ENCODE results near the gene MIA2. TPM values are rescaled to one million over a fixed set of nuclear protein-coding genes. Genes with fewer than 3 reads are reported as not detected.
"Not testable (repeated sequence)": the region's sequence is repeated elsewhere in the genome, so short reads cannot be mapped to it uniquely, and the experiment has no call there.

Gene MIA2
- total RNA-seq, 1 experiment from 2014 or later, result 11.1 TPM

DNA sequence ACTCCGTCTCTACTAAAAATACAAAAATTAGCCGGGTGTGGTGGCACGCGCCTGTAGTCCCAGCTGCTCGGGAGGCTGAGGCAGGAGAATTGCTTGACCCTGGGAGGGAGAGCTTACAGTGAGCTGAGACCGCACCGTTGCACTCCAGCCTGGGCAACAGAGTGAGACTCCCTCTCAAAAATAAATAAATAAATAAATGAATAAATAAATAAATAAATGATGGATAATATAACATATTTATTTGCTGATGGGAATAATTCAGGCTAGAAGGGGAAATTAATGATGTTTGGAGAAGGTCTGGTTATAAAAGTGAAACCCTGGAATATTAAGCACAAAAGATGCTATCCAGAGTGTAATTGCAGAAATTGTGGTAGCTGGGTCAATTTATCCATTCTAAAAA lies 107.4 kb downstream of the MIA2 start:
- not testable (repeated sequence) for DNase-seq (ENCODE audit: low read depth)

DNA sequence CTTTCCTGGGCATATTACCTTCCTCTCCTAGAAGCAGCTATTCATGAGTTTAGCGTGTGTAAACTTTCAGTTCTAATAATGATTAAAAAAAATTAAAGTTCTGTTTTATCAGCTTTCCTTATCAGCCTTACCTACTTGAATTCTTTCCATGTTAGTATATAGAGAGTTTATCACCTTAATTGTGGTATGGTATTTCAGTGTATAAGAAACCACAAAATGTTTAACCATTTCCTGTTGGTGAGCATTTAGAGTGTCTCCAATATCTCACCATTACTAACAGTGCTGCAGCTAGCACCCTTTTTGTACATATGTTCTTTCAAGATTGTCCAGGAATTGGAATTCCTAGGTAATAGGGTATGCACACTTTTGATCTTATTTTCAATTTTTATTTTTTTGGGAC lies 109.1 kb downstream of the MIA2 start:
- no peak for DNase-seq (ENCODE audit: low read depth)

DNA sequence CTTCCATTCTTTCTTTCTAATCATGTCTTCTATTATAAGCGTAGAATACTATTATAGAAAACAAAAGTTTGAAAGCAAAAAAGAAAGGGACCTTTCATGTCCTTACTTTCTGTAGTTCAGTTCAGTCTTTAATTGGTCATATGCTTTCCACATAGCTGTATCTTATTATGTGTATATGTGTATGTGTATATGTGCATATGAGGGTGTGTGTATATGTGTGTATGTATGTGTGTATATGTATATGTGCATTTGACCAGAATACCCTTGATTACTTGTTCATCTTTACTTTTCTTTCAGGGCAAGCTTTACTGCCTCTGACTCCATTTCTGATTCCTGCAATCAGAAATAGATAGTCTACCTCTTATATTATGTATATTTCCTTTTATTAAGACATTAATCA lies 109.9 kb downstream of the MIA2 start:
- no peak for DNase-seq (ENCODE audit: low read depth)

DNA sequence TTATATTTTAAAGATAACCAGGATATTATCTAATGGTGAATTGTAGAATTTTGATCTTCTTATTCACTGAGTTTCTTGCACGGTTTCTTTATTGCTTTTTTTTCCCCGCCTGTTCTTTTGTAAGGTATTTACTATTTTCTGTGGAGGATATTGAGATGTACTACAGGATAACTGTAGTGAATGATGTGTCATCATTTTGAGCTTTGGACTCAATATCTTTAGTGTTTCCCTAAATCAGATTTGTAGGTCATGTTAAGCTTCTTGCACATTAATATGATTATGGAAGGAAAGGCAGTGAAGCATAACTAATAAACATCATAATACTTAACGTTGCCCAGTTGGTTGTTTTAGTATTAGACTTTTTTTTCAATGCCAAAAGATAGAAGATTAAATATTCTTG lies 117.2 kb downstream of the MIA2 start:
- DNase-seq (ENCODE audit: low read depth), result no peak

DNA sequence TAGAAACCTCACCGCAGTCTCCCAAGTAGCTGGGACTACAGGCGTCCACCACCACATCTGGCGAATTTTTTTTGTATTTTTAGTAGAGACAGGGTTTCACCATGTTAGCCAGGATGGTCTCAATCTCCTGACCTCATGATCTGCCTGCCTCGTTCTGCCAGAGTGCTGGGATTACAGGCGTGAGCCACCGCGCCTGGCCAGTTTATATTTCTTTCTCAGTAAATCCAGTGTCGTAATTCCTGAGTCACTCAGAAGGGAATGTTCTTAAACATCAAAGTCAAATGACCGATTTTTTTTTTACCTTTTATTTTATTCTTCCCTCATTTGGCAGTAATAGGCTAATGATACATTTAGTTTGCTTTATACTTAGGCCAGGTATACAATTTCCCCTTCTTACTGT lies 118.0 kb downstream of the MIA2 start:
- no peak for DNase-seq (ENCODE audit: low read depth)

DNA sequence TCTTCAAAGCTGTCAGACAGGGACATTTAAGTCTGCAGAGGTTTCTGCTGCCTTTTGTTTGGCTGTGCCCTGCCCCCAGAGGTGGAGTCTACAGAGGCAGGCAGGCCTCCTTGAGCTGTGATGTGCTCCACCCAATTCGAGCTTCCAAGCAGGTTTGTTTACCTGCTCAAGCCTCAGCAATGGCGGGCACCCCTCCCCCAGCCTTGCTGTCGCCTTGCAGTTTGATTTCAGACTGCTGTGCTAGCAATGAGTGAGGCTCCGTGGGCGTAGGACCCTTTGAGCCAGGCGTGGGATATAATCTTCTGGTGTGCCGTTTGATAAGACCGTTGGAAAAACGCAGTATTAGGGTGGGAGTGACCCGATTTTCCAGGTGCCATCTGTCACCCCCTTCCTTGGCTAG lies 125.4 kb downstream of the MIA2 start:
- not testable (repeated sequence) for DNase-seq (ENCODE audit: low read depth)

DNA sequence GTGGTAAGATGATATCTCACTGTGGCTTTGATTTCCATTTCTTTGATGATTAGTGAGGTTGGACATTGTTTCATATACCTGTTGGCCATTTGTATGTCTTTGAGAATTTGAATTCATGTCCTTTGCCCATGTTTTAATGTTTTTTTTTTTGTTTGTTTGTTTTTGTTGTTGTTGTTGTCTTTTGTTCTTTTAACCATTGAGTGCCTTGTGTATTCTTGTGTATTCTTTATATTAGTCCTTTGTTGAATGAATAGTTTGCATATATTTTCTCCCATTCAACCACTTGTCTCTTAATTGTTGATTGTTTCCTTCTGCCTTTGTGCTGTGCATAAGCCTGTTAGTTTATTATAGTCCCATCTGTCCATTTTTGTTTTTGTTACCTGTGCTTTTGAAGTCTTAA lies 126.6 kb downstream of the MIA2 start:
- DNase-seq (ENCODE audit: low read depth), result no peak

DNA sequence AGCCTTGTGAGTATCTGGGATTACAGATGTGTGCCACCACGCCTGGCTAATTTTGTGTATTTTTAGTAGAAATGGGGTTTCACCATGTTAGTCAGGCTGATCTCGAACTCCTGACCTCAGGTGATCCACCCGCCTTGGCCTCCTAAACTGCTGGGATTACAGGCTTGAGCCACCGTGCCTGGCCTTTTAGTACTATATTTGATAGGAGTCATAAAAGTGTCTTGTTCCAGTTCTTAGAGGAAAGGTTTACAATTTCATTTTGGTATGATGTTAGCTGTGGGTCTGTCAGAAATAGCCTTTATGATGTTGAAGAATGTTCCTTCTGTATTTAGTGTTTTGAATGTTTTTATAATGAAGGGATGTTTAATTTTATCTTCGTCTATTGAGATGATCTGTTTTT lies 127.8 kb downstream of the MIA2 start:
- DNase-seq (ENCODE audit: low read depth), result not testable (repeated sequence)

DNA sequence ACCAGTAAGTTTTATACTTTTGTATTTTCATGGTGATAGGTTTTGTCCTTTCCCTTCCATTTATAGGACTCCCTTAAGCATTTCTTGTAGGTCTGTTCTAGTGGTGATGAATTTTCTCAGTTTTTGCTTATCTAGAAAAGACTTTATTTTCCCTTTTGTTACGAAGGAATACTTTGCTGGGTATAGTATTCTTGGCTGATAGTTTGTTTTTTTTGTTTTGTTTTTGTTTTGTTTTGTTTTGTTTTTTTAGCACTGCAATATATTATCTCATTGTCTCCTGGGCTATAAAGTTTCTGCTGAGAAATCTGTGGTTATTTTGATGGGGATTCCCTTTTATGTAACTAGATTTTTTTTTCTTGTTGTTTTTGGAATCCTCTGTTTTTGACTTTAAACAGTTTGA lies 130.8 kb downstream of the MIA2 start:
- DNase-seq (ENCODE audit: low read depth), result no peak

DNA sequence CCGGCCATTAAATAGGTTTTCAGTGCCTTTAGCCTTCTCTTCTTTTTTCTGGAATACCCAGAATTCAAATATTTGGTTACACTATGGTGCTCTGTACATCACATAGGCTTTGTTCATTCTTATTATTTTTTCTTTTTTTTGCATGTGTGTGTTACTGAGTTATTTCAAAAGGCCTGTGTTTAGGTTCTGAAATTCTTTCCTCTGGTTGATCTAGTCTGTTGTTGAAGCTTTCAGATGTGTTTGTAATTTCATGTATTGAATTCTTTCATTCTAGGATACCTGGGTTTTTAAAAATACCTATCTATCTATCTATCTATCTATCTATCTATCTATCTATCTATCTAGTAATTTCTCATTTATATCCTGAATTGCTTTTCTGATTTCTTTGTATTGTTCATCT lies 131.6 kb downstream of the MIA2 start:
- DNase-seq (ENCODE audit: low read depth), result no peak

DNA sequence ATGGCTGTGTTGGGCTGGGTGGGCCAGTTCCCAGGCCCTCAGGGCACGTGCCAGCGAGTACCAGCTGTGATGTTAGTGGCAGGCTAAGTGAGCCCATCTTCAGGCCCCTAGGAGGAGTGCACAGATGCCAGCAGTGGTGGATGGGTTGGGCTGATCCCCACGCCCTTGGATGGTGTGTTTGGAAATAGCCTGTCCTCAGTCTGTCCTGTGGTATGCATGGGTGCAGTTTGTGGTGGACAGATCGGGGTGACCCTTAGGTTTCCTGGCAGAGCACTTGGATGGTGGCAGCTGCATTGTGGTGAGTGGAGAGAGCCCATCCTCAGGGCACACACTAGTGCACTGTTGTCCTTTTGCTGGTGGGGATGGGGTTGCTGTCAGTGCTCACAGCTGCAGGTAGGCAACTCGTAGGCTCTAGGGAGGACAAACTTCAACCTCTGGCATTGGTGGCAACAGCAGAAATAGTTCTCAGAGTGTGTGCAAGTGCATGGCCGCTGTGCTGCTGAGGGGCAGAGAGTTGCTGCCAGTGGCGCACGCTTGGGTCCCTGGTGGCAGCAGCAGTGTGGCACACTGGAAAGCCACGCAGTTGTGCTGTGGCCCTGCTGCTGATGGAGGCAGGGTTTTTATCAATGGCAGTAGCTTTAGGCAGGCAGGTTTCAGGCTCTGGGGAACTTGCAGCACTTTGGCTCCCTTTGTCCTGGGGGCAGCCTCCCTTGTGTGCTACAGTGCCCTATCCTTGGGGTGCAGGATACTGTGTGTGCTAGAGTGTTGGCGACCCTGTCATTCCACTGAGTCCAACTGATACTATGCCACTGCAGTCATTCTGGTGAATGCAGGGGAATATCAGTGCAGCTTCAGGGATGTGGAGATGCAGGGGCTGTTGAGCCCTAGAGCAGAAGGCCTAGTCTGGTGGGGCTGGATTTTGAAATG lies 133.0 kb downstream of the MIA2 start:
- DNase-seq (ENCODE audit: low read depth), result peak; percentile 25

DNA sequence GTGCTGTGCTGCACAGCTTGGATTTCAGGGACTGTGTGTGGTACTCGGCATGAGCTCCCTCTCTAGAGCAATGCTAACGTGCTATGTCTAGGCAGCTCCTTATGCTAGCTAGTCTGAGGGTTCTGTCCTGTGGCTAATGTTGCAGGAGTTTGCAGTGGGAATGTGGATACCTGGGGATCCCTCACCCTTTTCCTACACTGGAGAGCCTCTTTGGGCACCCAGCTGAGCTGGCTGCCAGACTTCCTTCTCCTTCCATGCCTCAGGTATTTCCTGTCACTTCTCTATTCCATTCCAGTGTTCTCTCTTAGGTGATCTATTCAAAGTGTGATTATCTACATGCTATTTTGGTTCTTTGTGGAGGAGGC lies 133.7 kb downstream of the MIA2 start:
- no peak for DNase-seq (ENCODE audit: low read depth)

DNA sequence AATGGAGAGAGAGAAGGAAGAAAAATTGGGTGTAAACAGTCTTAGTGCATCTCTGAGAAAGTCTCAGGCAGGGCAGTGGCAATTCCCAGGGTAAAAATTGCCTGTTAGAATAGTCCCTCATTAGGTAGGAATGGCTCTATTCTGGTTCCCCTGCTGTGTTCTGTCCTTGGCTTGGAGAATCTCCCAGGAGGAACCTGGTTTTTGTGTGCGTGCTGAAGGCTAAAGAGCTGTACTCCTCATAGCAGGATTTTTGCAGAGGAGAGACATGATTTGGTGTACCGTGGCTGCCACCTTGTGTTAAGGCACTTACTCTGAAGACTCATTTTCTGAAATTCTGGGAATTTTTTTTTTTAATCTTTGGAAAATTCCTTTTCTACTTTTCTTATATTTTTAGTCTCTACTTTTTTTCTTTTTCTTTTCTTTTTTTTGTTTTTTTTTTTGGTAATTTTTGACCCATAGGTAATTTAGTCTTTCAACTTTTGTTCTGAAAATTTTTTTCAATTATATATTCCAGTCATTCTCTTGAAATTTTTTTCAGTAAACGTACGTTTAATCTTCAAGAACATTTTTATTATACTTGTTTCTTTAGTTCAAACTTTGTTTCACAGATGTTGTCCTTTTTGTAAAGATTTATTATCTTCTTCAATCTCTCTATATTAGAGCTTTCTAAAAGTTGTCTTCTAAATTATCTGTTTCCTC lies 134.7 kb downstream of the MIA2 start:
- DNase-seq (ENCODE audit: low read depth), result peak; percentile 74

DNA sequence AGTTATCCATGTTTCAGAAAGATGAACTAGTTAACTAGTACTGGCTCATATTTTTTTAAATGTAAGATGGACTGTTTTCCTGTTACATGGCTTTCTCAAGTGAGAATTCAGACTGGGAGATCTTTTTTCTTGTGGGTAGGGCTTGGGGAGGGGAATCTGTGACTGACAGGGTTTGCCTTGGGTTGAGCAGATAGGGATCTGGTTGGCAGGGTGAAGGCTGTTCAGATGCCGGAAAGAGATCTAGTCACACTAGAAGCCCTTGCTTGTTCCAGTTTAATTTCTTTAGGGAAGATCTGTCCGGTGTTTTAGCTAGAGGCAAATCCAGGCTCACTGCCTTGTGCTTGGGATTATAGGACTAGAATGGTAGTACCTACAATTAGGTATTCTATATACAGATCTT lies 135.3 kb downstream of the MIA2 start:
- no peak for DNase-seq (ENCODE audit: low read depth)

DNA sequence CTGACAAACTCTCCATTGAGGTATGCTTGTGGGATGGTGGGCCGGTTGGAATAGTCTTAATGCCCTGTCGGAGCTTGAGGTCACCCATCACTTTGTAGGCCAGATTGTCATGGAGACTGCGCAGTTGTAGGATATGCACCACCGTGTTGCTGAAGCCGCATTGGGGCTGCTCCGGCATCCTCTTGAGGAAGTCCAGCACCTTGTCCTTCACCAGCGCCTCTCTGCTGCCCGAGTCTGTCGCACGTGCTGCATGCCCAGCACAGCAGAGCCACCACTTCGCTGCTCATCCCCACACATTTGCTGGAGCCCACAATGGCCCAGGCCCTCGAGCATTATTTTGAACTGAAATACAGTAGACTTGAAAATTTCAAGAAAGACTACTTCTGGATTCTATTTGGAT lies 136.7 kb downstream of the MIA2 start:
- no peak for DNase-seq (ENCODE audit: low read depth)

DNA sequence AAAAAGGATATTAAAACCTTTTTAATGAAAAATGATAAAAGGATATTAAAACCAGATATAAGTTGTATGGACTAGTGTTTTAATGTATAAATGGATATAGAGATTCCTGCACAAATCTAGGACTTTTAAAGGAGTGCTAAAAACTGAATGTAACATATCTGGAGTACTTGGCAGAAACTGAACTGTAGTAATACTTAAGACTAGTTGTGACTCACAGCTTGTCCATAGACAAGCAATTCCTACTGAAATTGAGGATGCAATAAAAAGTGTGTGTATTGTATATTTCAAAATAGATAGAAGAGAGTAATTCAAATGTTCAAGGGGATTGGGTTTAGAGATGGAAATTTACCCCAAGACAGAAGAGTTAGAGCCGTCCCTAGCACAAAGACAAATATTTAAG lies 138.9 kb downstream of the MIA2 start:
- DNase-seq (ENCODE audit: low read depth), result no peak

DNA sequence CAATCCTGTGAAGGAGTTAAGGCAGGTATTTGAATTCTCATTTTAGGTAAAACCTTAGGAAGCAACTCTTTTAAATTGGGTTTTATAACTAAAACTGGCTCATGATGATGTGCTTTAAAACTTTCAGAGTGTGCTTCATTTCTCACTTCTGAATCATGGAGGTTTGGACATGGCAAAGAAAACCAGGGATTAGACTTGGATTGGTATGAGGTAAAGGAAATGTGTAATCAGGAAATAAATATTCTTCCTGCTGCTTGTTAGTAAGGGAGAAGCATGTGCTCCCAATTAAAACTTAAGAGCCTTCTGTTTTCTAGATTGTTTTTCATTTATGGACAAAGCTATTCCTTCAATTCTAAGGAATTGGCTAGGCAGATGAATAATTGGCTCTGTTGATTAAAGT lies 141.1 kb downstream of the MIA2 start:
- DNase-seq (ENCODE audit: low read depth), result peak; percentile 51

DNA sequence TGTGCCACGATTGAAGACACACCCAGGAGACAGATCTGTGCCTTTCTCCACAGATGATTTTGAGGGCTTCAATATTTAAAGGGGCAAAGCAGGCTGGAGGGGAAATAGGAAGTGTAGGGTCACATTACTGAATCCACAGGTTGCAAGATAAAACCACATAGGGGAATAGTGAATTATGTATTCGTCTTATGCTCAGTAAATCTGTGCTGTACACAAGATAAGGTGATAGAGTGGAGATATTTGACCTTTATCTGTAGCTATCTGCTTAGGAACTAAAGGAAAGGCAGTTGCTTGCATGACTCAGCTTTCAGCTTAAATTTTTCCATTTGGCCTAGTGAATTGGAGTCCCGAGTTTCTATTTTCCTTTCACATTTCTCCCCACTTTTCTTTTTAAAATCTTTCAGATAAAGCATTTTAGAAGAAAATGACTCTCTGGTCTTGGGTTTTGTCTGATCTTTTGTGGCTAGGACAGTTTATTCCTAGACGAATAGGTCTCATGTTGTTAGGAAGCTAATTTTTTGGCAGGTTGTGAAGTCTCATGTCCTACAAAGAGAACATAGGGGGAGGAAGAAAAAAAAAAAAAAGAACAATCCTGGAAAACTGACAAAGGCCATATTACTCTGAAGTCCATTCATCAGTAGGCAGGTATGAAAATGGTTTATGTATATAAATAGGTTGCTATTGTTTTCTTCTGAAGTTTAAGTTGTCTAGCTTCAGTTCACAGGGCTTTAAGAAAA lies 143.1 kb downstream of the MIA2 start:
- DNase-seq (ENCODE audit: low read depth), result peak; percentile 47

DNA sequence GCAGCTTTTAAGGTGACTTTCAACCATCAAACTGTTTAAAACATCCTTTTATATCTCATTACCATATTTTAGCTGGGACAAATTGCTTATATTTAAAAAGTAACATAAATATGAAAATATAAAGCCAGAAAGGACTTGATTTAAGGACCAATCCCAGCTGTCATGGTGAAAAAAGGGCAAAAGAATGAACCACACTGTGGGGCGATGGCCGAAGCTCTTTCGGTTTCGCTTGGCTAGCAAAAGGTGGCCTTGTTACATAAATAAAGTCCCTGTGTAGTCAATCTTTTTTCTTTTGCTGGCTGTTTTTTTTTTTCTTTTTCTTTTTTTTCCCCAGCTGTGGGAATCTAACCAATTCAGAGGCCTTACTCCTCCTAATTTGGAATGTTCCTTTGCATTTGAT lies 147.7 kb downstream of the MIA2 start:
- no peak for DNase-seq (ENCODE audit: low read depth)

DNA sequence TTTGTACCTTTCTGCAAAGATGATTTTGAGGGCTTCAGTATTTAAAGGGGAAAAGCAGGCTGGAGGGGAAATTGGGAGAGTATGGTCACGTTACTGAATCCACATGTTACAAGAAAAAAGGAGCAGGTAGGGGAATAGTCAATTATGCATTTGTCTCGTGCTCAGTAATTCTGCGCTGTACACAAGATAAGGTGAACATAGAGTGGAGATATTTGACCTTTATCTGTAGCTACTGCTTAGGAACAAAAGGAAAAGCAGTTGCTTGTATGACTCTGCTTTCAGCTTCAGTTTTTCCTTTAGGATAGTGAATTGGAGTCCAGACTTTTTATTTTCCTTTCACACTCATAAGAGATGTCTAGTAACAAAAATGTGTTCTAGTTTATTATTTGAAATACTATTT lies 148.7 kb downstream of the MIA2 start:
- no peak for DNase-seq (ENCODE audit: low read depth)

DNA sequence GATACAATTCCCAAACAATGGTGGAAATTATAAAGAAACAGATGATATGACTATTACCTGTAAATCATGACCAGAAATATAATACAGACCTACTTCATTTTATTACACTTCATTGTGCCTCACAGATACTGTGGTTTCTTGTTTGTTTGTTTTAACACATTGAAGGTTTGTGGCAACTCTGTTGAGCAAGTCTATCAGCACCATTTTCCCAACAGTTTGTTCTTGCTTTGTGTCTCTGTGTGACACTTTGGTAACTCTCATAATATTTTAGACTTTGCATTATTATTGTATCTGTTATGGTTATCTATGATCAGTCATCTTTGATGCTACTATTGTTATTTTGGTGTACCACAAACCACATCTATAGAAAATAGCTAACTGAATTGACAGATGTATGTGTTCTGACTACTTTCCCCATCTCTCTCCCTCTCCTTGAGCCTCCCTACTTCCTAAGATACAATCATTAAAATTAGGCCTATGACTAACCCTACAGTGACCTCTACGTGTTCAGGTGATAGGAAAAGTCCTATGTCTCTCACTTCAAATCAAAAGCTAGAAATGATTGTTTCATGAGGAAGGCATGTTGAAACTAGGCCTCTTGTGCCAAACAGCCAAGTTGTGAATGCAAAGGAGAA lies 149.4 kb downstream of the MIA2 start:
- no peak for DNase-seq (ENCODE audit: low read depth)

DNA sequence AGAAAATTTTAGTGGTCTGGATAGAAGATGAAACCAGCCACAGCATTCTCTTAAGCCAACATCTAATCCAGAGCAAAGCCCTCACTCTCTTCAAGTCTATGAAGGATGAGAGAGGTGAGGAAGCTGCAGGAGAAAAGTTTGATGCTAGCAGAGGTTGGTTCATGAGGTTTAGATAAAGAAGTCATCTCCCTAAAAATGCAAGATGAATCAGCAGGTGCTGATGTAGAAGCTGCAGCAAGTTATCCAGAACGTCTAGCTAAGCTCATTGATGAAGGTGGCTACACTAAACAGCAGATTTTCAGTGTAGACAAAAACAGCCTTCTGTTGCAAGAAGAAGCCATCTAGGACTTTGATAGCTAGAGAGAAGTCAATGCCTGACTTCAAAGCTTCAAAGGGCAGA lies 150.0 kb downstream of the MIA2 start:
- no peak for DNase-seq (ENCODE audit: low read depth)
